Ascending aorta (tissue), 2 donors: Measurements from ENCODE around the gene RRP8. TPM values are rescaled to one million over a fixed set of nuclear protein-coding genes. Genes with fewer than 3 reads are reported as not detected.

Experiments
- DNase-seq, 2 donors: peaks; one replicate each; pipeline ENCODE4 v3.0.0-alpha.2; 2019; ENCODE audit warnings: low spot score in 2 of 2
- H3K27ac ChIP-seq, 2 donors: fragments of 200-600 bp; sonication (generic); one replicate each; pipeline ENCODE4 v1.5.1; 2016 to 2017; ENCODE audit warnings: mild to moderate bottlenecking in 1 of 2
- H3K27me3 ChIP-seq: fragments of 200-600 bp; sonication (generic); one replicate; pipeline ENCODE4 v1.5.1; 2017
- H3K36me3 ChIP-seq, 2 donors: fragments of 200-600 bp; sonication (generic); one replicate each; pipeline ENCODE4 v1.5.1; 2016
- H3K4me1 ChIP-seq, 2 donors: fragments of 200-600 bp; sonication (generic); one replicate each; pipeline ENCODE4 v1.5.1; 2016 to 2017; ENCODE audit warnings: mild to moderate bottlenecking in 1 of 2
- H3K4me3 ChIP-seq, 2 donors: fragments of 200-600 bp; sonication (generic); one replicate each; pipeline ENCODE4 v1.5.1; 2016 to 2017; ENCODE audit warnings: mild to moderate bottlenecking in 1 of 2
- H3K9me3 ChIP-seq, 2 donors: fragments of 200-600 bp; sonication (generic); one replicate each; pipeline ENCODE4 v1.5.1; 2016
- intact Hi-C: fragments of 100-400 bp; cut with DNase I; formaldehyde crosslinking; loops from one replicate; pipeline ENCODE4 v1.15.1; 2023
- total RNA-seq: library from RNA; depleted of rRNA; stranded (reverse); fragments of >200 nt; gene quantifications from one replicate; pipeline ENCODE4 v1.1.0, GENCODE V29; 2016
- TF ChIP-seq, protein P1 (sequence below), 3 experiments: fragments of 200-600 bp in 2 of 3; fragments of 450-650 bp in 1 of 3; sonication (generic) in 2 of 3; IDR thresholded peaks; one replicate each; pipeline ENCODE4 v1.5.1; 2016 to 2019; ENCODE audit warnings: antibody characterized with exemption in 3 of 3, mild to moderate bottlenecking in 1 of 3, moderate library complexity in 1 of 3

The RRP8 gene
- total RNA-seq, 1 donor from 2014 or later, result 9.2 TPM

DNA sequence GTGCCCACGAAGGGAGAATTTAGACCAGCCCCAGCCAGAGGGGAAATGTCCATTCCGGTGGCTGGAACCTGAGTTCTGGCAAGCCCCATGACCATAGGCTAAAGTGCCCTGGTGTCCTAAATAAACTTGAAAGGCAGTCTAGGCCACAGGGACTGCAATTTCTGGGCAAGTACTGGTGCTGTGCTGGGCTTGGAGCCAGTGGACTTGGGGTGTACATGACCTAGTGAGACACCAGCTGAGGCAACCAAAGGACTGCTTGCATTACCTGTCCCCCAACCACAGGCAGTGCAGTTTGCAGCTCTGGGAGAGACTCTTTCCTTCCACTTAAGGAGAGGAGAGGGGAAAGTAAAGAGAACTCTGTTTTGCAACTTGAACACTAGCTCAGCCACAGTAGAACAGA is 23.7 kb downstream of the RRP8 start:
- Histone ChIP-seq H3K4me3 (no peak overlapping the region), H3K27me3 (no peaks in the 10 kb centered on the region), H3K27ac (no peak overlapping the region), H3K9me3 (peaks cover 0 to 19% of the 10 kb centered on the region in 2 donors), H3K4me1 (peaks cover 0 to 2% of the 10 kb centered on the region in 2 donors), H3K36me3 (no peaks in the 10 kb centered on the region)
- intact Hi-C loops, result no loop called here
- TF ChIP-seq, protein P1, sequence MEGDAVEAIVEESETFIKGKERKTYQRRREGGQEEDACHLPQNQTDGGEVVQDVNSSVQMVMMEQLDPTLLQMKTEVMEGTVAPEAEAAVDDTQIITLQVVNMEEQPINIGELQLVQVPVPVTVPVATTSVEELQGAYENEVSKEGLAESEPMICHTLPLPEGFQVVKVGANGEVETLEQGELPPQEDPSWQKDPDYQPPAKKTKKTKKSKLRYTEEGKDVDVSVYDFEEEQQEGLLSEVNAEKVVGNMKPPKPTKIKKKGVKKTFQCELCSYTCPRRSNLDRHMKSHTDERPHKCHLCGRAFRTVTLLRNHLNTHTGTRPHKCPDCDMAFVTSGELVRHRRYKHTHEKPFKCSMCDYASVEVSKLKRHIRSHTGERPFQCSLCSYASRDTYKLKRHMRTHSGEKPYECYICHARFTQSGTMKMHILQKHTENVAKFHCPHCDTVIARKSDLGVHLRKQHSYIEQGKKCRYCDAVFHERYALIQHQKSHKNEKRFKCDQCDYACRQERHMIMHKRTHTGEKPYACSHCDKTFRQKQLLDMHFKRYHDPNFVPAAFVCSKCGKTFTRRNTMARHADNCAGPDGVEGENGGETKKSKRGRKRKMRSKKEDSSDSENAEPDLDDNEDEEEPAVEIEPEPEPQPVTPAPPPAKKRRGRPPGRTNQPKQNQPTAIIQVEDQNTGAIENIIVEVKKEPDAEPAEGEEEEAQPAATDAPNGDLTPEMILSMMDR (IDR thresholded peaks at IDR 0.05), result no peak
- no peak for DNase-seq

DNA sequence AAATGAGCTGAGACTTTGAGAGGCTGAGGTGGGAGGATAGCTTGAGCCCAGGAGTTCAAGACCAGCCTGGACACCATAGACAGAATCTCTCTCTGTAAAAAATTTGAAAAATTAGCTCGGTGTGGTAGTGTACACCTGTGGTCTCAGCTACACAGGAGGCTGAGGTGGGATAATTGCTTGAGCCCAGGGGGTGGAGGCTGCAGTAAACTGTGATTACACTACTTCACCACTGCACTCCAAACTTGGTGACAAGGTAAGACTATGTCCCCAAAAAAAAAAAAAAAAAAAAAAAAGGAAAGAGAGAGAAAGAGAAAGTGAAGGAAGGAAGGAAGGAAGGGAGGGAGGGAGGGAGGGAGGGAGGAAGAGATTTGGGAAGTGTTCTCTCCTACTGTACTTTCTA is 25.3 kb downstream of the RRP8 start:
- H3K9me3 ChIP-seq, result peaks cover 0 to 4% of the 10 kb centered on the region in 2 donors
- DNase-seq, result no peak
- TF ChIP-seq, protein P1 (IDR thresholded peaks at IDR 0.05), result no peak
- H3K4me1 ChIP-seq, result peaks cover 0 to 2% of the 10 kb centered on the region in 2 donors
- no peak overlapping the region for H3K4me3 ChIP-seq
- intact Hi-C loops, result no loop called here
- no peak overlapping the region for H3K27ac ChIP-seq
- H3K27me3 ChIP-seq, result no peaks in the 10 kb centered on the region
- no peaks in the 10 kb centered on the region for H3K36me3 ChIP-seq

DNA sequence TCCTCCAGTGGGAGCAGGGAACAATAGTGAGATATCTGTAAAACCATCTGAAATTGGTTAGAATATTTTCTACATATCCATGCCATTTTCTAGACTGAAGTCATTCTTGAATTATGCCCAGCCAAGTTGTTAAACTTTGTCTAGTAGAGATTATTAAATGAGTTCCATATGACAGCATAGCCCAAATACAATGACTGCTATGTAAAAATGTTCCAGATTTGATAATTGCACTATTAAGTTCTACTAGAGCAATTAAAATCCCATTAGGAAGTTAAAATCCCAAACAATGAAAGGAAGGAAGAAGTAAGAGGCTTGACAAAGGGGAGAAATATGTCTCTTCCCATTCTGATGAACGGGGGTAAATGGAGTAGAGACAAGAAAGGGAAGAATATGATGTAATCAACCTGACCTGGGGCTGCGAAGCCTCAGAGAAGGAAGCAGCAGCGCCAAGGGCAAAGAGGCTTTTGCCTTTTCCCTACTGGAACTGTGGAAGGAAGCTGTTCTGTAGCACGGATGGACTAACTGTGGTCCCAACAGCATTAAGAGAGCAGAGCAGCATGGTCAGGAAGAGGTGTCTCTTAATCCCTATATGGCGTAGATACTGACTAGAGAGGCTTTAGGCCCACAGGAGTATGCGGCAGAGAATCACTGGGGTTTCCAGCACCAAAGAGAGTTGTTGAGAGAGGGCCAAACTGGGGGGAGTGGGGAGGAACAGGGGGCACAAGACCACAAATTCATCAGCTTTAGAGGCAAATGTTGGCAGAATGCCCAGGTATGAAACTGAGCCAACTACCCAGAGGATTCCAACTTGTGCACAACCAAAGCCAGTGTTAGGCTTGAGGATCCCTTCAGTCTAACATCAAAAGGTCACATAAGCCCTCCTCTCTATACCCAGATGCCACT is 26.7 kb downstream of the RRP8 start:
- H3K27ac ChIP-seq, result peak overlapping the region; percentile 21 to 41
- no peaks in the 10 kb centered on the region for H3K27me3 ChIP-seq
- H3K4me1 ChIP-seq, result peaks cover 0 to 6% of the 10 kb centered on the region in 2 donors
- no peaks in the 10 kb centered on the region for H3K9me3 ChIP-seq
- DNase-seq, result no peak
- no peaks in the 10 kb centered on the region for H3K36me3 ChIP-seq
- TF ChIP-seq, protein P1 (IDR thresholded peaks at IDR 0.05), result no peak
- intact Hi-C loops, result no loop called here
- no peak overlapping the region for H3K4me3 ChIP-seq

DNA sequence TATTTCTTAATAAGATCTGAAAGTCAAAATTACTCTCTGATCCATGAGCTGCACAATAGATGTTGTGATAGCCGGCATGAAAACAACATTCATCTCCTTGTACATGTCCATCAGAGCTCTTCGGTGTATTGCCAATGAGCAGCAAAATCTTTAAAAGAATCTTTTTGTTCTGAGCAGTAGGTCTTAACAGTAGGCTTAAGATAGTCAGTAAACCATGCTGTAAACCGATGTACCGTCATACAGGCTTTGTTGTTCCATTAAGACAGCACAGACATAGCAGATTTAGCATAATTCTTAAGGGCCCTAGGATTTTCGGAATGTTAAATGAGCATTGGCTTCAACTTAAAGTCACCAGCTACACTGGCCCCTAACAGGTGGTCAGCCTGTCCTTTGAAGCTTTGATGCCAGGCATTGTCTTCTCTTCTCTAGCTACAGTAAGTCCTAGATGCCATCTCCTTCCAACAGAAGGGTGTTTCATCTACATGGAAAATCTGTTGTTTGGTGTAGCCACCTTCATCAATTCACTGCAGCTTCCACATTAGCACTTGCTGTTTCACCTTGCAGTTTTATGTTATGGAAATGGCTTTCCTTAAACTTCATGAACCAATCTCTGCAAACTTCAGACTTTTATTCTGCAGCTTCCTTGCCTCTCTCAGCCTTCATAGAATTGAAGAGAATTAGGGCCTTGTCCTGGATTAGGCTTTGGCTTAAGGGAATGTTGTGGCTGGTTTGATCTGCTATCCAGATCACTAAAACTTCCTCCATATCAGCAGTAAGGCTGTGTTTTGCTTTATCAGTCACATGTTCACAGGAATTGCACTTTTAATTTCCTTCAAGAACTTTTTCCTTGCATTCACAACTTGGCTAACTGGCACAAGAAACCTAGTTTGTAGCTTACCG is 28.4 kb downstream of the RRP8 start:
- H3K4me1 ChIP-seq, result peaks cover 0 to 9% of the 10 kb centered on the region in 2 donors
- no peak overlapping the region for H3K27ac ChIP-seq
- no peak overlapping the region for H3K4me3 ChIP-seq
- H3K27me3 ChIP-seq, result no peaks in the 10 kb centered on the region
- TF ChIP-seq, protein P1 (IDR thresholded peaks at IDR 0.05), result no peak
- no peaks in the 10 kb centered on the region for H3K36me3 ChIP-seq
- intact Hi-C loops, result no loop called here
- H3K9me3 ChIP-seq, result no peaks in the 10 kb centered on the region
- DNase-seq, result no peak

DNA sequence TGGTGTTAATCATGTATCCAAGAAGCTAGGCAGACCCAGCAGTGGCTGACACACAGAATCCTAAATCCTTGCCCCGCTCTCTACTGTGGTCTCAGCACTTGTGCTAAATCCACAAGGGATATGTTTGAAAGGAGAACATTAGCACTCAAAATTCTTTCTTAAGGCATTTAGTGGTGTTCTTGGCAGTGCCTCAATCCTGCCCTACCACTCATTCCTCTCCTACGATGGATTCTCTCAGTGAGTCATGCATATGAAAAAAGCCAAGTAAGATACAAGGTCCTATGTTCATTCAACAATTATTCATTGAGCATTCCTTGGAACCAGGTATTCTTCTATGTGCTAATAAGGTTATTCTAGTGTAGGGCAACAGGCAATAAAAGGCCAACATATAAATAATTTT is 31.2 kb downstream of the RRP8 start:
- Histone ChIP-seq H3K4me3 (no peak overlapping the region), H3K27me3 (no peaks in the 10 kb centered on the region), H3K9me3 (no peaks in the 10 kb centered on the region), H3K4me1 (peaks cover 0 to 9% of the 10 kb centered on the region in 2 donors), H3K36me3 (no peaks in the 10 kb centered on the region), H3K27ac (no peak overlapping the region)
- TF ChIP-seq, protein P1 (IDR thresholded peaks at IDR 0.05), result no peak
- no peak for DNase-seq
- intact Hi-C loops, result no loop called here
